Mesothelial cell of epicardium (in vitro differentiated cells): Measurements from ENCODE around the gene DENND5B. TPM values are rescaled to one million over a fixed set of nuclear protein-coding genes. Genes with fewer than 3 reads are reported as not detected.

Source experiments
- DNase-seq, 2 experiments: peaks; one replicate each; pipeline ENCODE4 v3.0.0; 2021; ENCODE audit warnings: low spot score in 2 of 2; ENCODE audit not compliant: unreplicated experiment in 2 of 2
- H3K27ac Mint-ChIP-seq: 2 replicates; pipeline ENCODE4 v1.8.0; 2021; ENCODE audit warnings: mixed read lengths
- H3K27me3 Mint-ChIP-seq: 2 replicates; pipeline ENCODE4 v1.8.0; 2021; ENCODE audit warnings: low read depth, mixed read lengths
- H3K36me3 Mint-ChIP-seq: 2 replicates; pipeline ENCODE4 v1.8.0; 2021; ENCODE audit warnings: mixed read lengths
- H3K4me1 Mint-ChIP-seq: 2 replicates; pipeline ENCODE4 v1.8.0; 2021; ENCODE audit warnings: mixed read lengths
- H3K4me3 Mint-ChIP-seq: 2 replicates; pipeline ENCODE4 v1.8.0; 2021; ENCODE audit warnings: mild to moderate bottlenecking, moderate library complexity, mixed read lengths
- H3K9me3 Mint-ChIP-seq: 2 replicates; pipeline ENCODE4 v1.8.0; 2021; ENCODE audit warnings: mixed read lengths
- CTCF ChIP-seq: fragments of 200-600 bp; sonication (generic); IDR thresholded peaks from one replicate; pipeline ENCODE4 v1.5.0; 2021; ENCODE audit warnings: antibody characterized with exemption; ENCODE audit not compliant: unreplicated experiment
- total RNA-seq: library from RNA; stranded (reverse); gene quantifications from 3 replicates; pipeline ENCODE4 v1.2.1, GENCODE V29; 2021

Gene DENND5B
- total RNA-seq, 1 donor from 2014 or later, result 27.1 TPM

- no peak for DNase-seq
- H3K27me3 Mint-ChIP-seq, result no peaks in the 10 kb centered on the region
- peak overlapping the region; percentile 20 for H3K4me3 Mint-ChIP-seq
- TF ChIP-seq CTCF, result no peak
- peak overlapping the region; percentile 93 for H3K27ac Mint-ChIP-seq
- no peaks in the 10 kb centered on the region for H3K36me3 Mint-ChIP-seq
- H3K9me3 Mint-ChIP-seq, result no peaks in the 10 kb centered on the region
- peaks cover 30% of the 10 kb centered on the region for H3K4me1 Mint-ChIP-seq
These were observed 228.0 kb downstream of the DENND5B start for GRCh38 chr12:31362759-31363415.

DNA sequence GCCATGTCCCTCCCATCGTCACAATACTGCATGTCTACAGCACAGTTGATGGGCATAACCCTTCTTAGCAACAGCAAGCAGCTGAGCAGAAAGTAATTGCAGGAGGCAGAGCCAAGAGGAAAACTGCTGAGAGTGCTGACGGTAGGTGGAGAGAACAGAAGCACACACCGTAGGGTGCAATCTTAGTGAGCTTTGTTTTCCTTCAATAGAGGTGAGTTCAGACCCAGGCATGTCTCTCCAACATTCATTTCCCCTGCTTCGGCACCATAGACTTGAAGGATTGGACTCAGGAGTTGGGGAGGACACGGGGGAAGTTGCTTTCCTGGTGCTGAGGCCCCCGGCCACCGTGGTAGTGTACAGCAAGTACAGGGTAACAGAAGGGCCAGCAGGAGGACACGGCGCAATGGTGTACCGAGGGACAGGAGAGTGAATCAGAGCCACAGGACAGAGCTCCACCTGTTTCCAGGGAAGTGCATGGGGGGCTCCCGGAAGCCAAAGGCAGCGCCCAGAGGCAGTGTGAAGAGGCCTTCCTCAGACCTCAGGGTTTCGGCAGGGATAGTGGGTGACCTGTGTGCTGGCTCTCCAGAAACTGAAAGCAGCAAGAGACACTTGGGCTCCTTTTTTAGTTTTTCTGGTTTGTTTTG is 228.7 kb downstream of the DENND5B start:
- Mint-ChIP-seq H3K36me3 (no peaks in the 10 kb centered on the region), H3K27me3 (no peaks in the 10 kb centered on the region), H3K27ac (peak overlapping the region; percentile 93), H3K4me3 (peak overlapping the region; percentile 37), H3K4me1 (peaks cover 30% of the 10 kb centered on the region), H3K9me3 (no peaks in the 10 kb centered on the region)
- no peak for DNase-seq
- no peak for TF ChIP-seq CTCF

DNA sequence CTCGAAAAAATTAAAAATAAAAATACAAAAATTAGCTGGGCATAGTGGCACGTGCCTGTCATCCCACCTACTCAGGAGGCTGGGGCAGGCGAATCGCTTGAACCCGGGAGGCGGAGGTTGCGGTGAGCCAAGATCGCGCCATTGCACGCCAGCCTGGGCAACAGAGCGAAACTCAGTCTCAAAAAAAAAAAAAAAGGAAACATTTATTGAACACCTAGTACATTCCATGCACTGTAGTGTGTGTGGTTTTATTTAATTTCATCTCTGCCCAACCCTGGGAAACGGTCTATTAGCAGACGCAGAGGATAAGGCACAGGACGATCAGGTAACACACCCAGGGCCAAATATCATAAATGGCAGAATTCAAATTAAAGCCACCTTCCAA is 229.2 kb downstream of the DENND5B start:
- DNase-seq, result no peak
- Mint-ChIP-seq H3K36me3 (no peaks in the 10 kb centered on the region), H3K27ac (peak overlapping the region; percentile 93), H3K9me3 (no peaks in the 10 kb centered on the region), H3K4me1 (peaks cover 30% of the 10 kb centered on the region), H3K4me3 (no peak overlapping the region), H3K27me3 (no peaks in the 10 kb centered on the region)
- no peak for TF ChIP-seq CTCF

DNA sequence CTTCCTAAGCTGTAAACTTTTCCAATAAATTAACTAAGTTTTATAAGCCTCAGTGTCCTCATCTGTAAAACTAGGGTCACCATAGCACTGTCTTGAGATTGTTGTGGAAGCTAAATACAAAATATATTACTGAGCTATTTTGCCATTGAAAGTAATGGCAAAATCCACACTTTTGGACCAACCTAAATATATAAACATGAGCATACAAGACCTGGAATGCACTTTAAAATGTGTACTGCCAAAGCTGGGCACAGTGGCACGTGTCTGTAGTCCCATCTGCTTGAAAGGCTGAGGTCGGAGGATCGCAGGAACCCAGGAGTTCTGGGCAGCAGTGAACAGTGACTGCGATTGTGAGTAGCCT is 235.2 kb downstream of the DENND5B start:
- H3K27me3 Mint-ChIP-seq, result no peaks in the 10 kb centered on the region
- no peak for TF ChIP-seq CTCF
- DNase-seq, result no peak
- no peak overlapping the region for H3K4me3 Mint-ChIP-seq
- no peaks in the 10 kb centered on the region for H3K36me3 Mint-ChIP-seq
- H3K4me1 Mint-ChIP-seq, result peaks cover 18% of the 10 kb centered on the region
- H3K27ac Mint-ChIP-seq, result no peak overlapping the region
- no peaks in the 10 kb centered on the region for H3K9me3 Mint-ChIP-seq

DNA sequence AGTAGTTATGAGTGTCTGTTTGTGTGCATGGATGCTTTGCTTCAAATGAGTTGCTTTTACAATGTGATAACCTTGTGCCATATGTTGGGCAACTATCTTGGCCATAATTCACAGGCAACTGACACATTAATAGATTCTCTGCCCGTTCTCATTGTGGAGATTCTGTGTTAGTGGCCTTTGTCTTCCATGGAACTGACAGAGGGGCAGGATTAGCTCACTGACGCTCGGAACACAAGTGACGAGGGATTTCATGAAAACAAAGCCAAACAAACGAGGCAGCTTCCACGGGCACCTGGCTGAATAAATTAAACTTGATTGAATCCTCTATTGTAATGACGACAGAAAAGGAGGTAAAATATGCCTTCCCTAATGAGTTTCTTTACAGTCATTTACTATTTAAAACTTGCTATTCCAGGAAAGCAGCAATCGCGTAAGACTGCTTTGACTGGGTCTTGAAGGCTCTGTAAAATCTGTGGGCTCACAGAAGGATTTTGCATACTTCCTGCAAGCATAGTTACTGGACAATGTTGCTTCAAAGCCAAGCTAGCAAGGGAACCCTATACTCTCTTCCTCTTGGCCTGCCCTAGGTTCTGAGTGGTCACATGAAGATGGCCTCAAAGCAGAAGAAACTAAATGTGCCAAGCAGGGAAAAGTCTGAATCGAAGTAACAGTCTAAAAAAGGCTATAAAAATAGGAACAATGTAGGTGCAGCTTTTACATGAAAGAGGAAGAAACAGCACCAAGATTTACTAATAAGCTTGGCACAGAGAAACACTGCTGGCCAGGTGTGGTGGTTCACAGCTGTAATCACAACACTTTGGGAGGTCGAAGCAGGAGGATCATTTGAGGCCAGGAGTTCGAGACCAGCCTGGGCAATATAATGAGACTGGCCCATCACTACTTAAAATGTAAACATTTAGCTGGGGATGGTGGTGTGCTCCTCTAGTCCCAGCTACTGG is 236.9 kb downstream of the DENND5B start:
- H3K27ac Mint-ChIP-seq, result peak overlapping the region; percentile 91
- peak overlapping the region; percentile 1 for H3K4me3 Mint-ChIP-seq
- no peak for TF ChIP-seq CTCF
- no peaks in the 10 kb centered on the region for H3K27me3 Mint-ChIP-seq
- H3K4me1 Mint-ChIP-seq, result peaks cover 12% of the 10 kb centered on the region
- H3K9me3 Mint-ChIP-seq, result no peaks in the 10 kb centered on the region
- no peaks in the 10 kb centered on the region for H3K36me3 Mint-ChIP-seq
- DNase-seq, result no peak
